22Rv1 (cell line): ENCODE results near the gene LRRC7.
A peak's percentile ranks its signal among the peaks of the same experiment; 100 is the strongest.

Source experiments
- H3K27ac ChIP-seq: fragments of 450-650 bp; 2 replicates; pipeline ENCODE4 v1.5.1; 2017
- ZFX ChIP-seq: fragments of 450-650 bp; IDR thresholded peaks from 2 replicates; pipeline ENCODE4 v1.6.1; 2017; ENCODE audit warnings: antibody characterized with exemption, borderline replicate concordance
- TF ChIP-seq, protein P1 (sequence below): fragments of 450-650 bp; IDR thresholded peaks from 2 replicates; pipeline ENCODE4 v1.5.1; 2017; ENCODE audit warnings: mild to moderate bottlenecking

LRRC7 gene

DNA sequence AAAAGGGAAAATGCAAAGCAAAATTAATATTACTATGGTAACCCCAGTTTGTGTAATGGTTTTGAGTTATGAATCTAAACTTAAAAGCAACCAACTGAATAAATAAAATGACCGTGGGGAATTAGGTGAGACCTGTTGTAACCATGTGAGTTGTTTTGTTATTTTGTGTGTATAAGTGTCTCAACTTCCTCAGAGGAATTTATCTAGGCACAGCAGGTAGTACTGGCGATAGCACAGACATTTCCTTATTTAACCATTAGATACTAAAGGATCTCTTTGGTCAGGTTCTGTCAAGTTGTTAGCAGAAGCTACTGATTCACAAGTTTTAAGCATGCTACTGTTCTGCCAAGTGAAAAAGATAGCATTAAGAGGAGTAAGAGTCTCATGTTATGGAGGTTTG, 39.3 kb upstream of the LRRC7 start:
- TF ChIP-seq ZFX = no peak
- TF ChIP-seq, protein P1, sequence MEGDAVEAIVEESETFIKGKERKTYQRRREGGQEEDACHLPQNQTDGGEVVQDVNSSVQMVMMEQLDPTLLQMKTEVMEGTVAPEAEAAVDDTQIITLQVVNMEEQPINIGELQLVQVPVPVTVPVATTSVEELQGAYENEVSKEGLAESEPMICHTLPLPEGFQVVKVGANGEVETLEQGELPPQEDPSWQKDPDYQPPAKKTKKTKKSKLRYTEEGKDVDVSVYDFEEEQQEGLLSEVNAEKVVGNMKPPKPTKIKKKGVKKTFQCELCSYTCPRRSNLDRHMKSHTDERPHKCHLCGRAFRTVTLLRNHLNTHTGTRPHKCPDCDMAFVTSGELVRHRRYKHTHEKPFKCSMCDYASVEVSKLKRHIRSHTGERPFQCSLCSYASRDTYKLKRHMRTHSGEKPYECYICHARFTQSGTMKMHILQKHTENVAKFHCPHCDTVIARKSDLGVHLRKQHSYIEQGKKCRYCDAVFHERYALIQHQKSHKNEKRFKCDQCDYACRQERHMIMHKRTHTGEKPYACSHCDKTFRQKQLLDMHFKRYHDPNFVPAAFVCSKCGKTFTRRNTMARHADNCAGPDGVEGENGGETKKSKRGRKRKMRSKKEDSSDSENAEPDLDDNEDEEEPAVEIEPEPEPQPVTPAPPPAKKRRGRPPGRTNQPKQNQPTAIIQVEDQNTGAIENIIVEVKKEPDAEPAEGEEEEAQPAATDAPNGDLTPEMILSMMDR = no peak
- H3K27ac ChIP-seq = no peak overlapping the region

DNA sequence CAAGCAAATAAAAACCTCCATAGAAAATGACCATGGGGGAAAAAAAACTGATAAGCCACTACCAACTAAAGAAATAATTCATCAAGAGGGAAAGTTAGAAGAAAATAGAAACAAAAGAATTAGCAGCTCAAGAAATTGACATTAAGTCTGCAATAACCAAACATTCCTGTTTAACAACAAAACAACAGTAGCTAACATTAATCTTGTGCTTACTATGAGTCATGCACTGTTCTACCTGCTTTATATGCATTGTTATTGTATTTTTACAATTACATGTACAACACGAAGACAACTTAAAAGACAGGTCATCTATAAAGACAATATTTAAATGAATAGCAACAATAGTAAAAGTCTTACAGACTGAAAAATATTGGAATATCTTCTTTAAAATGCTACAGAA, 34.4 kb upstream of the LRRC7 start:
- no peak for TF ChIP-seq ZFX
- TF ChIP-seq, protein P1 = no peak
- H3K27ac ChIP-seq = no peak overlapping the region

DNA sequence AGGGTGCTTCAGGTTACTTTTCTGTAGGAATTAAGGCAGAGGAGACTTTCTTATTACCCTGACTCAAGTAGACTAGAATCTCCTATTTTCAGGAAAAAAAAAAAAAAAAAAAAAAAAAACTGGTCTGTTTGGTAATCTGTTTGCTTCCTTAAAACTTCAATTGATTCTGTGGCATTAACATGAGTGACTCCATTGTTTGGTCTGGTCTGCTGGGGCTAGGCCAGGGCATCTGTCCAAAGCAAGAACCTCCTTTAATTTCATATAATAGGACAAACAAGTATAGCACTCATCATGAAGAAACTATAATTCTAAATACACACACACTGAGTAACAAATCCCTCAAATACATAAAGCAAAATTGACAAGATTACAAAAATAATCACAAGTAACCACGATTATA, 32.9 kb upstream of the LRRC7 start:
- H3K27ac ChIP-seq = no peak overlapping the region
- TF ChIP-seq, protein P1 = no peak
- TF ChIP-seq ZFX = no peak

DNA sequence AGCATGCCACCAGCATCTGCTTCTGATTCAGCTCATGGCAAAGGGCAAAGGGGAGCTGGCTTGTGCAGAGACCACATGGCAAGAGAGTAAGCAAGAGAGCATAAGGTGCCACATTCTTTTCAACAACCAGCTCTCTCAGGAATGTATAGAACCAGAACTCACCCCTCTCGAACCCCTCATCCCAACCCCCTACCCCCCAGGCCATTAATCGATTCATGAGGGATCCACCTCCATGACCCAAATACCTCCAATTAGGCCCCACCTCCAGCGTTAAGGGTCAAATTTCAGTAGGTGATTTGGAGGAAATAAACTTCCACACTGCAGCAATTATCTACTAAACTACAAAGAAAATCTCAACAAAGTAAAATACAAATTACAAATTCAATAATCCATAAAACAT, 32.2 kb upstream of the LRRC7 start:
- no peak overlapping the region for H3K27ac ChIP-seq
- no peak for TF ChIP-seq ZFX
- TF ChIP-seq, protein P1 = no peak

DNA sequence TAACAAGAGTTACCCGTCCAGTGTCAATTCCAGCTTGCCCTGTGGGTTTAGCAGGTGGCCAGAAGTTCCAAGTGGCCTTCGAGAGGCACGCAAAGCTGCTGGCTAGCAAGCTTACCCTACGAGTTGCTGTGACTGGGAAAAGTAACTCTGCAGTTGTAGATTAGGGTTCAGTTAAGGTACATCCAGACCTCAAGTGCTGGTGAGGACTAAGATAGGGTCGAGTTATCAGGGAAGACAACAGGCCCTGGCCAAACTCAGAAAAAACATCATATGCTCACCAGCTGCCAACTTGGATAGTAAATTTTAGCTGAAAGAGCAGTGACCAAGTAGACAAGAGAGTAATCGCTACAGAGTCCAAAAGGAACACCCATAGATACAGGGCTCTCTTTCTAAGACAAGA, 27.7 kb upstream of the LRRC7 start:
- no peak overlapping the region for H3K27ac ChIP-seq

DNA sequence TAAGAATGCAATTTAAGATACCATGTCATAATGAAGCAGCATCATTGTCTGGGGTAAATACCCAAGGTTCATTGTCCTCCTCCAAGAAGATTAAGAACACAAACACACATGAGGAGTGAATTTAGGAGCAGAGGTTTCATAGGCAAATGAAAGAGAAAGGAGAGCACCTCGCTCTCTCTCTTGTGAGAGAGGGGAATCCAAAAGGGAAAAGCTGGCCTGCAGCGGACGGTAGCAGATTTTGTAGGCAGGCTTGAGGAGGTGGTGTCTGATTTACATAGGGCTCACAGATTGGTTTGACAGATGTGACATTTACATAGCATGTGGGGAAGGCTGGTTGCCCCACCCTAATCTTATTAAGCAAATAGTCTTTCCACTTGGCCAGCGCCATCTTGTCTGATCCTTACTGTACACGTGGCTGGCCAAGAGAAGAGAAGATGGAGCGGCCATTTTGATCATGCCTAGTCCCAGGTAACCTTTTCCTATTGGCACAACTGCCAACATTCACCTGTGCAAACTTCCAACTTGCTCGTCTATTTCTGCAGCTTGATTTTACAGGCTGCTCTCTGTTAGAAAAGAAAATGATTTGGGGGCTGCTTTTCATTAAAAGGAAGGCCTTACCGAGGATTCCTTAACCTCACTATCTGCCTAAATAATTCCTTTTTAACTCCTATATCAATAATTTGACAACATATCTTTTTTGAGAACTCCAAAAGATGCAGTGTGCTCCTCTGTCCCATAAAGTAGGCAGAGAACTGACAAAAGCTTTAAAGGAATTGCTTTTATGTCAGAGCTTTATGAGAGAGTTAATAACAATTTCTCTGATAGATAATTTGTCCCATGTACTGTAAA, 16.0 kb upstream of the LRRC7 start:
- no peak for TF ChIP-seq ZFX
- TF ChIP-seq, protein P1 = no peak
- H3K27ac ChIP-seq = peak overlapping the region; percentile 19; the same call in 1 of the 2 replicates

More for the DNA sequence above, 27.7 kb upstream of the LRRC7 start:
- TF ChIP-seq, protein P1 = no peak
- no peak for TF ChIP-seq ZFX

DNA sequence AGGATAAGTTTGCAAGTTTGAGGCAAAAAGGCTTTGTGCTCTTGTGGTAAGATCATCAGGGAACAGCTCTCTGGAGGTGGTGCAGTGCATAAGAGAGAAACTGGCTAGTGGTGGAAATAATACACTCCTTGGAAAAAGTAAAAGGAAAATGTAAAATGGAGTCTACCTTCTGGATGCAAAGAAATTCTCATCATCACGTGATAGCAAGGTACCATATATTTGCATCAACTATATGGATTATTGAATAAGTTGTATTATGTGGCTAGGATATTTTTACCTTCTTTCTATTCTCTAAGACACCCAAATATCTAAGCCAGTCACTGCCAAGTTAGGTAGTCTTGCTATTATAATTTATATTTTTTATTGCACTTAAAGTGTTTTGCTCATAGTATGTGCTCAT, 14.0 kb upstream of the LRRC7 start:
- no peak overlapping the region for H3K27ac ChIP-seq
- TF ChIP-seq, protein P1 = no peak
- no peak for TF ChIP-seq ZFX
